HG02759 (cell line): ENCODE data around the gene RHNO1.
A peak's percentile ranks its signal among the peaks of the same experiment; 100 is the strongest.
"Not testable (repeated sequence)": the region's sequence is repeated elsewhere in the genome, so short reads cannot be mapped to it uniquely, and the experiment has no call there.

ENCODE experiments used
- ATAC-seq: cut with Tn5 transposase; IDR thresholded peaks from one replicate; pipeline ENCODE4 v1.9.1; 2021; ENCODE audit warnings: mild to moderate bottlenecking, moderate library complexity; ENCODE audit not compliant: unreplicated experiment

Gene RHNO1

GRCh38 chr12:2858334-2858733, 18.7 kb upstream of the RHNO1 start:
- ATAC-seq: no peak

GRCh38 chr12:2858944-2859421, 18.0 kb upstream of the RHNO1 start:
- ATAC-seq: no peak

GRCh38 chr12:2860170-2860569, 16.9 kb upstream of the RHNO1 start:
- no peak for ATAC-seq

- no peak for ATAC-seq
Observed at GRCh38 chr12:2862876-2863275, 14.1 kb upstream of the RHNO1 start.

- not testable (repeated sequence) for ATAC-seq
Observed at GRCh38 chr12:2863402-2863801, 13.6 kb upstream of the RHNO1 start.

- no peak for ATAC-seq
Observed at GRCh38 chr12:2864198-2864597, 12.8 kb upstream of the RHNO1 start.

- ATAC-seq: not testable (repeated sequence)
Observed at GRCh38 chr12:2868986-2869632, 7.9 kb upstream of the RHNO1 start.

- ATAC-seq: peak; percentile 35
Observed at GRCh38 chr12:2876431-2877046, 484 bp upstream of the RHNO1 start.

GRCh38 chr12:2877953-2878732, 1.1 kb downstream of the RHNO1 start:
- ATAC-seq: no peak

GRCh38 chr12:2879853-2880252, 2.8 kb downstream of the RHNO1 start:
- ATAC-seq: no peak

- ATAC-seq: no peak
Observed at GRCh38 chr12:2884810-2885209, 7.8 kb downstream of the RHNO1 start.

GRCh38 chr12:2886768-2887450, 9.9 kb downstream of the RHNO1 start:
- no peak for ATAC-seq

- no peak for ATAC-seq
Observed at GRCh38 chr12:2890001-2890387, 13.0 kb downstream of the RHNO1 start.

GRCh38 chr12:2890388-2891239, 13.6 kb downstream of the RHNO1 start, which contains the start of gene TULP3:
TSS of gene TULP3 (plus strand) at chr12:2890891. CDS start at chr12:2890948, 57 bp downstream.
- peak; percentile 97 for ATAC-seq

GRCh38 chr12:2891240-2892053, 14.4 kb downstream of the RHNO1 start:
- ATAC-seq: peak; percentile 22

GRCh38 chr12:2892246-2892645, 15.2 kb downstream of the RHNO1 start:
- no peak for ATAC-seq

- ATAC-seq: no peak
Observed at GRCh38 chr12:2893007-2893406, 16.0 kb downstream of the RHNO1 start.

GRCh38 chr12:2895051-2895451, 18.0 kb downstream of the RHNO1 start:
- no peak for ATAC-seq

- ATAC-seq: no peak
Observed at GRCh38 chr12:2895511-2895910, 18.5 kb downstream of the RHNO1 start.
